IPS DF 19.7 (cell line): ENCODE results near the gene GALNT18.

ENCODE experiments used
- DNase-seq: peaks from one replicate; pipeline ENCODE4 v3.0.0-alpha.2; 2013; ENCODE audit warnings: low read depth, low spot score

GALNT18 gene

GRCh38 chr11:11624926-11625325, 3.1 kb upstream of the GALNT18 start:
- no peak for DNase-seq

DNA sequence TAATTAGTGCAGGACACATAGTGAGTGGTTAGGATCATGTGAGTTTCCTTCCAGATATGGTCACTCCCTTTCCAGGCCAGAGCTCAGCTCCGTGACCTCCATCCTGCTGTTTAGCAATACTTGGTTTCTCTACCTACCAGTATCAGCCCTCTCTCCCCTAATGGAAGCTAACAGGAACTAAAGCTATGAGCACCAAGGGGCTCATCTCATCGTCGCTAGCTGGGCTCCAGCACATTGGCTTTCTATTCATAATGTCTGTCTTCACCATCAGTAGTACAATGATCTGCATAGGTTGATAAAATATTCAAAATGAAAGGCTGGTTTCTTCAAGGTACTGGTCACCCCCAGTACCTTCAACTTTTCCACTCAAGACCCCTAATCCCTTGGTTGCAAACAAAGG, 2.4 kb upstream of the GALNT18 start:
- DNase-seq, result no peak

DNA sequence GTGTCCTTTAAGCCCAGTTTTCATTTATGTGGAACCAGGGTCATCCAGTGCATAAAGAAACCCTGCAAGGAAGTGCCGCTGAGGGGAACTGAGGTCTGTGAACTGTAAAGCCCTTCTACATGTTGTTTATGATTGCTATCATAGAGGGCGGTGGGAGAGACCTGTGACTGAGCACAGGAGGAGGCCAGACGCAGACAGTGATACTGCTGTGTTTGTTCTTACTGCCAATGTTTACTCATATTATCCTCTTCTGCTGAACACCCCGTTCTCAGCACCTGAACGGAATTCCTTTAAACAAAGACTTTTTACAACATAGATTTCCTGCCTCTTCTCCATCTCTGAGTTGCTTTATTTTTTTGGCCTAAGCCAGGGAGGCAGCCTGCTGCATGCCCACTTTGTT, 967 bp upstream of the GALNT18 start:
- DNase-seq, result no peak

- DNase-seq, result no peak
Observed at GRCh38 chr11:11622340-11622706, 518 bp upstream of the GALNT18 start.

GRCh38 chr11:11620921-11621572, 758 bp downstream of the GALNT18 start:
- DNase-seq, result no peak

GRCh38 chr11:11620173-11620920, 1.5 kb downstream of the GALNT18 start:
- DNase-seq, result no peak

DNA sequence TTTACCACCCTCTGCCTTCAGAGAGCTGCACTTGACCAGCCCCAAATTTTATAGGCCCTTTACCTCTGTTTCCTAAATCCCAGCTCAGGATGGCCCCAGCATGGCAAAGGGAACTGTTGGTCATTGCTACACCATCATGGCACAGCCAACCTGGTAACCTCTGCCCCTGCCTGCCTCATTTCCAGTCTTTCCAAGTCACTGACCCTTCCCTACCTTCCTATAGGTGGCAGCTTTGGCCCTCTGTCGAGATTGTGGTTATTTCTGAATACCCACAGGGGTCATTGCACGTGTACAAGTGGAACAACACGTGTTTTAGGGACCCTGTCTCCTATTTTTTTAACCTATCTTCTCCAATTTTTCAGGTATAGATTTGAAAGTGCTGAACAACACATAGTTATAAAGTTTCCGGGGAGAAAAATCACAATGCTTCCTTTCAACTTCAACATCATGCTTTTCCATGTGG, 2.8 kb downstream of the GALNT18 start:
- DNase-seq, result no peak

- DNase-seq, result no peak
Observed at GRCh38 chr11:11615086-11615485, 6.7 kb downstream of the GALNT18 start.

DNA sequence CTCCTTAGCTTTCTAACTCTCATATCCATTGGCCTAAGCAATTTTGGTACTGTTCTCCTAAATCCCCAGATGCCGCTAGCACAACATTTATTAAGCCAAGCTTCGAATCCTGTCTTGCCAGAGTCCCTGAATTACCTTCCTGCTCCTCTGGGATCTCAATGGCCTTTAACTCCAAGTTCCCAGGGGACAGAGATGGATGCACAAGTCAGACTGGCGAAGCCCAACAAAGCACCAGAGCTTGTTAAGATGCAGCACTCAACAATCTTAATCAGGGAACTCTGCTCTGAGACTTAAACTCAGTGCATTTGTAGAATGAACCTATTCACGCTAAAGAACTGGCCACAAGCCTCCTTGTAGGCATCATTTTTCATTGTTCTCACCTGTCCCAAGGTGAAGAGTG, 9.4 kb downstream of the GALNT18 start:
- DNase-seq, result no peak

- no peak for DNase-seq
Observed at GRCh38 chr11:11611381-11611780, 10.4 kb downstream of the GALNT18 start.

DNA sequence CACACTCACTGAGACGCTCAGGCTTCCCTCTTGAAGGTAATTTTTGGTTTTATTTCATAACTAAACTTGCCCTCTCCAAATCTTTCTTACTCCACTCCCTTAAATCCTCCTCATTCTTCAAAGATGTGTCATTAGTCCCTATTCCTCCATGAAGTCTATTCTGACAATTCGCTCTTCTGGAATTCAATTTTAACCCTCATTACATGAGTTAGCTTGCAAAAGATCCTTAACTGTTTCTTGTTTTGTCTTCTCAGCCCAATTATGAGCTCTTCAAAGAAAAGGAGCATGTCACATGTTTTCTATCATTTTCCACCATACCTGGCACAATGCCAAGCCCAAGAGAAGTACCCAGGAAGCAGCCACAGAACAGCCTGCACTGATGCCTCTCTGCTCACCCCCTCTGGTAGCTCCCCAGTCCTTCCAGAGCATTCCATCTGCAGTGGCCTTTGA, 13.0 kb downstream of the GALNT18 start:
- DNase-seq, result no peak

- no peak for DNase-seq
Observed at GRCh38 chr11:11607772-11608171, 14.0 kb downstream of the GALNT18 start.

- no peak for DNase-seq
Observed at GRCh38 chr11:11605821-11606450, 15.9 kb downstream of the GALNT18 start.

- no peak for DNase-seq
Observed at GRCh38 chr11:11605181-11605580, 16.6 kb downstream of the GALNT18 start.

DNA sequence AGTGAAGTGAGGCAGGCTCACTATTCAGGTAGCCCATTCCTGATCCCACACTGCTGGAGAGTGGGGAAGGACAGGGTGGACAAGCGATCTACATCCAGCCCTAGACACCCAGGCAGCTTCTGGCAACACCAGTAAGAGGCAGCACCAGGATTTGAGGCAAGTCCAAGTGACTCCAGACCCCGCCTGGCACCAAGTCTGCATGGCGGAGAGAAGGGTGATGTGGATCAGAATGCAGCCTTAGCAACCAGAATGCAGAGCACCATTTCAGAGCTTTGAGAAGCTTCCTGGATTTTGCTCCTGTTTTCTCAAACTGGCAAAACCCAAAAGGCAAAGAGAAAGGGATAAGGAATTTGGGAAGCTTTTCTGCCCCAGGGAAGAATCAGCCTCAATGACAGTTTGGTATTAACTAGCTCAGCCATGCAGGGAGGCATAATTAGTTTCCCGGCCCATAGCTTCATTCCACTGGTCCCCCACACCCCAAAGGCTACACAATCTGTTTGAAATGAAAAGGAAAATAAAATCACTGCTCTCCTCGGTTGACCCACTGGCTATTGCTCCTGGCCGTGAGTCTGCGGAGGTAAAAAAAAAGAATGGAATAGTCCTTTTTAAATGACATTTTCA, 17.3 kb downstream of the GALNT18 start:
- no peak for DNase-seq

GRCh38 chr11:11602011-11602410, 19.8 kb downstream of the GALNT18 start:
- no peak for DNase-seq

DNA sequence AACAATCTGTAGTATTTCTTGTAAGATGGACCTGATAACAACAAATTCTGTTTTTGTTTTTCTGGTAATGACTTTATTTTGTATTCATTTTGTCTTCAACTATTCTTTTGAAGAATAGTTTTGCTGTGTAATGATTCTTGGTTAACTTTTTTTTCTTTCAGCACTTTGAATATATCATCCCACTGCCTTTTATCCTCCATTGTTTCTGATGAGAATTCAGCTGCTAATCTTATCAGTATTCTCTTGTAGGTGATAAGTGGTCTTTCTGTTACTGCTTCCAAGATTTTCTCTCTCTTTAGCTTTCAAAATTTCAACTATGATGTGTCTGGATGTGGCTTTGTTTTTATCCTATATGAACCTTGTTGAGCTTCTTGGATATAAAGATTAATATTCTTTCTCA, 21.5 kb downstream of the GALNT18 start:
- no peak for DNase-seq

DNA sequence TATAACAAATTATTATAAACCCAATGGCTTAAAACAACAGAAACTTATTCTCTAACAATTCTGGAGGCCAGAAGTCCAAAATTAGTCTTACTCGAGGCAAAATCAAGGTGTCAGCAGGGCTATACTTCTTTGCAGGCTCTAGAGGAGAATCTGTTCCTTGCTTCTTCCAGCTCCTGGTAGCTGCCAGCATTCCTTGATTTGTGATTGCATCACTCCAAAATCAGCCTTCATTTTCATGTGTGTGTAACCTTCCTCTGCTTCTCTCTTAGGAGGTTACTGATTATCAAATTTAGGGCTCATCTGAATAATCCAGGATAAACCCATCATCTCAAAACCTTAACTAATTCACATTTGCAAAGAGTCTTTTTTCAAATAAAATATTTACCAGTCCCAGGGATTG, 23.6 kb downstream of the GALNT18 start:
- no peak for DNase-seq

GRCh38 chr11:11594162-11594561, 27.6 kb downstream of the GALNT18 start:
- no peak for DNase-seq

GRCh38 chr11:11592146-11592684, 29.6 kb downstream of the GALNT18 start:
- no peak for DNase-seq

GRCh38 chr11:11589437-11589836, 32.4 kb downstream of the GALNT18 start:
- no peak for DNase-seq

DNA sequence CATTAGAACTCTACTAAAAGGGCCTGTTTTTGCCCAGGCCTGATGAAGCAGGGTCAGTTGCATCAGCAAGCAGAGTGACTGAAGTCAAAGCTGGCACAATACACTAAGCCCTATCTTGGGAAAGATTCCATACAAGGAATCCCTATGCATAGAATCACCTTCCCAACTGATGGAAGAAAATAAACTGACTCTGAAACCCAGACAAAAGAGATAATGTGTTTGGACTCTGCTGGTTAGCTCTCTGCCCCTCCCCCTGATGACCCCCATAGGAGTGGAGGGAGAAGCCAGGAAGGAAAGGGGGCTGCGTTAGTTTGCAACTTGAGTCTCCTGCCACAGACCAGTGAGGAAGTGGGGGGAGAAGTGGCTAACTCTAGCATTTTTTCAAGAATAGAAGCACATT, 32.9 kb downstream of the GALNT18 start:
- no peak for DNase-seq
